Measurements from ENCODE around the gene PLPPR2.
"Not testable (repeated sequence)": the region's sequence is repeated elsewhere in the genome, so short reads cannot be mapped to it uniquely, and the experiment has no call there.

The PLPPR2 gene

DNA sequence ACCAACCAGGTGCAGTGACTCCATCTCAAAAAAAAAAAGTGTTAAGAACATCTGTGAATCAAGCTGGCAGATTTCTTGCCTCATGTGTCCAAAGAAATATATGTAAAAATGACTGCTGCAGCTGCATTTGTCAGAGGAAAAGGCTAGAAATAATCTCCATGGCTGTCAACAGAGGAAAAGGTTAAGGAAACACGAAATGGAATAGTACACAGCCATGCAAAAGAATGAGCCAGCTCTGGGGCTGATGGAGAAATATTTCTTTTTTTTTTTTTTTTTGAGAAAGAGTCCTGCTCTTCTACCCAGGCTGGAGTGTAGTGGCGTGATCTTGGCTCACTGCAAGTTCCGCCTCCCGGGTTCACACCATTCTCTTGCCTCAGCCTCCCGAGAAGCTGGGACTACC, 22.4 kb upstream of the PLPPR2 start:
- peaks cover 51% of the 10 kb centered on the region for H3K36me3 Mint-ChIP-seq (ENCODE audit: low read depth)
- no peak for DNase-seq
- peaks cover 8% of the 10 kb centered on the region for H3K4me1 Mint-ChIP-seq
- H3K4me3 Mint-ChIP-seq: no peak overlapping the region
- no peaks in the 10 kb centered on the region for H3K9me3 Mint-ChIP-seq
- H3K27me3 Mint-ChIP-seq (ENCODE audit: low read depth, poor library complexity): no peaks in the 10 kb centered on the region
- no peak overlapping the region for H3K27ac Mint-ChIP-seq
- TF ChIP-seq, protein P1, sequence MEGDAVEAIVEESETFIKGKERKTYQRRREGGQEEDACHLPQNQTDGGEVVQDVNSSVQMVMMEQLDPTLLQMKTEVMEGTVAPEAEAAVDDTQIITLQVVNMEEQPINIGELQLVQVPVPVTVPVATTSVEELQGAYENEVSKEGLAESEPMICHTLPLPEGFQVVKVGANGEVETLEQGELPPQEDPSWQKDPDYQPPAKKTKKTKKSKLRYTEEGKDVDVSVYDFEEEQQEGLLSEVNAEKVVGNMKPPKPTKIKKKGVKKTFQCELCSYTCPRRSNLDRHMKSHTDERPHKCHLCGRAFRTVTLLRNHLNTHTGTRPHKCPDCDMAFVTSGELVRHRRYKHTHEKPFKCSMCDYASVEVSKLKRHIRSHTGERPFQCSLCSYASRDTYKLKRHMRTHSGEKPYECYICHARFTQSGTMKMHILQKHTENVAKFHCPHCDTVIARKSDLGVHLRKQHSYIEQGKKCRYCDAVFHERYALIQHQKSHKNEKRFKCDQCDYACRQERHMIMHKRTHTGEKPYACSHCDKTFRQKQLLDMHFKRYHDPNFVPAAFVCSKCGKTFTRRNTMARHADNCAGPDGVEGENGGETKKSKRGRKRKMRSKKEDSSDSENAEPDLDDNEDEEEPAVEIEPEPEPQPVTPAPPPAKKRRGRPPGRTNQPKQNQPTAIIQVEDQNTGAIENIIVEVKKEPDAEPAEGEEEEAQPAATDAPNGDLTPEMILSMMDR (IDR thresholded peaks at IDR 0.05): no peak

DNA sequence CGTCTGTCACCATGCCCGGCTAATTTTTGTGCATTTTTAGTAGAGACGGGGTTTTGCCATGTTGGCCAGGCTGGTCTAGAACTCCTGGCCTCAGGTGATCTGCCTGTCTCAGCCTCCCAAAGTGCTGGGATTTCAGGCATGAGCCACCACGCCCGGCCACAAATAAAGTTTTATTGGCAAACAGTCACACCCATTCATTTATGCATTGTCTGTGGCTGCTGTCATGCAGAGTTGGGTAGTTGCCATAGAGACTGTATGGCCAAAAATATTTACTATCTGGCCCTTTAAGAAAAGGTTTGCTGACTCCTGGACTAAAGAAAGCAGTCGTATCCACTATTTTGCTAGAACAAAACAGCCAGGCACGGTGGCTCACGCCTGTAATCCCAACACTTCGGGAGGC, 21.4 kb upstream of the PLPPR2 start:
- H3K27me3 Mint-ChIP-seq (ENCODE audit: low read depth, poor library complexity); H3K4me3 Mint-ChIP-seq; DNase-seq; H3K27ac Mint-ChIP-seq; H3K9me3 Mint-ChIP-seq: not testable (repeated sequence)
- Mint-ChIP-seq H3K4me1 (peaks cover 13% of the 10 kb centered on the region), H3K36me3 (ENCODE audit: low read depth) (peaks cover 51% of the 10 kb centered on the region)

DNA sequence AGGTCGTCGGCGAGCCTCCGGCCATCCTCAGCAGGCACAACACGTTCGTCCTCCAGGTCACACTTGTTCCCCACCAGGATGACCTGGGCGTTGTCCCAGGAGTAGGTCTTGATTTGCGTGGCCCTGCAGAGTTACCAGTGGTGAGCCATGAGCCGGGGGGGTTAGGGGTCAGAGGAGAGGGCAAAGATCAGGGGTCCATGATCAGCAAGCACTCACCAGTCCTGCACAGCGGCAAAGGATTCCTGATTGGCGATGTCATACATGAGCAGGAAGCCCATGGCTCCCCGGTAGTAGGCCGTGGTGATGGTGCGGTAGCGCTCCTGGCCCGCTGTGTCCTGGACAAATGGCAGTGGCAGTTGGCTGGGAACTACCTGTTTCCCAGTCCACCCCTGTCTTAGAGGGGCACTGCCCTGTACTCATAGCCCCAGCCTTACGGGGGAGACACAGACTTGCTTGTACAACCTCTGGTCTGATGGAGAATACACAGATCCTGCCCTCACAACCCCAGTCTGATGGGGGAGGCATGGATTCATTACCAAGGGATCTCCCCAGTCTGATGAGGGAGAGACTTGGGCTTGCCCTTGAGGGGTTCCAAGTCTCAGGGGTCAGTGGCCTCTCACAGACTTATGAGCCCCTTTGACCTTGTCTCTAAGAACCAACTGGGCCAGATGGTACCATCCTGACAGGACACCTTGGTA, 19.6 kb upstream of the PLPPR2 start:
- Mint-ChIP-seq H3K4me1 (peaks cover 5% of the 10 kb centered on the region), H3K9me3 (no peaks in the 10 kb centered on the region), H3K36me3 (ENCODE audit: low read depth) (peaks cover 45% of the 10 kb centered on the region), H3K27me3 (ENCODE audit: low read depth, poor library complexity) (peaks cover 4% of the 10 kb centered on the region), H3K4me3 (no peak overlapping the region), H3K27ac (no peak overlapping the region)
- TF ChIP-seq, protein P1 (IDR thresholded peaks at IDR 0.05): no peak
- DNase-seq: no peak

DNA sequence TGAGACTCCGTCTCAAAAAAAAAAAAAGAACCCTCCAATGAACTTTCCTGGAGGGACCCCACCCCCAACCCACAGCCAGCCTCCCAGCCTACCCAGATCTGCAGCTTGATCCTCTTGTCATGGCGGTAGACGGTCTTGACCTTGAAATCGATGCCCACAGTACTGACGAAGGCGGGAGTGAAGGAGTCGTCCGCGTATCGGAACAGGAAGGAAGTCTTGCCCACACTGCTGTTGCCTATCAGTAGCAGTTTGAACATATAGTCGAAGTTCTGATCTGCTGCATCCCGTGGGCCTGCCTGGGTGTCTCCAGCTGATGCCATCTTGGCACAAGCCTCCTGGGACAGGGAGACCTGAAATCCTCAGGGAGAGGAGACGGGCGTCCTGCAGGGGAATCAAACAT, 18.2 kb upstream of the PLPPR2 start:
- no peak for DNase-seq
- Mint-ChIP-seq H3K4me3 (no peak overlapping the region), H3K27me3 (ENCODE audit: low read depth, poor library complexity) (peaks cover 4% of the 10 kb centered on the region), H3K36me3 (ENCODE audit: low read depth) (peaks cover 55% of the 10 kb centered on the region), H3K4me1 (peaks cover 5% of the 10 kb centered on the region), H3K27ac (no peak overlapping the region), H3K9me3 (no peaks in the 10 kb centered on the region)
- TF ChIP-seq, protein P1 (IDR thresholded peaks at IDR 0.05): no peak

DNA sequence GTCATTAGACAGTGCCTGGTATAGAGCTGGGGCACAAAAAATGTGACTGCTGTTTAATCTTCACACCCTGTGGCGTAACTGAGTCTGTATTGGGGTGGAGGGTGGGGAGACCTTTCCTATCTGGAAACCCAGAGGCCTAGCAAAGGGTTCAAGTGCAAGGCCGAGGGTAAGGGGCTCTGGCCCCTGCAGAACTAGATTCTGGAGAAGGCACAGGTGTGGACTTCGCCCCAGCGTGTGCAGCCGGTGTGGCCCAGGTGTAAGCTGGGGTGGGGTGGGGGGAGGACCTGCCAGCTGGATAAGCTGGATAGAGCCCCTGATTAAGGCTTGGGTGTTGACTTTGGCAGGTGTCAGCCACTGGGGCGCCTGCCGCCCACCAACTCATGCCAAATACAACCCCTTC, 17.1 kb upstream of the PLPPR2 start:
- no peak for DNase-seq
- H3K4me1 Mint-ChIP-seq: peaks cover 5% of the 10 kb centered on the region
- peaks cover 51% of the 10 kb centered on the region for H3K36me3 Mint-ChIP-seq (ENCODE audit: low read depth)
- H3K27me3 Mint-ChIP-seq (ENCODE audit: low read depth, poor library complexity): peaks cover 4% of the 10 kb centered on the region
- no peak overlapping the region for H3K4me3 Mint-ChIP-seq
- TF ChIP-seq, protein P1 (IDR thresholded peaks at IDR 0.05): no peak
- no peak overlapping the region for H3K27ac Mint-ChIP-seq
- no peaks in the 10 kb centered on the region for H3K9me3 Mint-ChIP-seq

DNA sequence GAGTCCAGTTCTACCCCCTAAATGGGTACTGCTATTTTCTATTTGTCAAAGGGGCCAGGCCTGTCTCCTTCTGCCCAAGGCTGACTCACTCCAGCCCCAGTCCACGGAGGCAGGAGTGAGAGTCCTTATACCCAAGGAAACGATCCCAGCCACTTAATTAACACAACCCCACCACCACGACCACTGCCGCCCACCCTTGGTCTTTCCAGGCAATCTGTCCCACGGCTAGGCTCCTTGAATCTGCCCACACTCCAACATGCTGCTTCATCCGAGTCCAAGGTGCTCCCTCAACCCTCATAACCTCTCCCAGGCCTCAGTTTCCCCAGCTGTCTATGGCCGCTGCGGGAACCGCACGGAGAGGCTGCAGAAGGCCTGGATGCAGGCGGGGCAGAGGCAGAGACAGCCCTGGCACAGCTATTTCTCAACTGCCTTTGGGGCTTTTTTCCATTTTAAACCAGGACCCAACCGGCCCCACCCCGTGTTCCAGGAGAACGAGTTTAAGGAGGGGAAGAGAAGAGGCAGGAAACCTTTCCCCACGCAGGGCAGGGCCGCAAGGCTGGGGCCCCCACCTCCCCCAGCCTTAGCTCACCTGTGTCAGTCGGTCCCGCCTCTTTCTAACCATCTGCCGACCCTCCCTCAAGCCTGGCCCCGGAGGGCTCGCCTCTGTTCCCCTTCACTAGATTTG, 16.5 kb upstream of the PLPPR2 start:
- peak overlapping the region; percentile 82 for H3K4me3 Mint-ChIP-seq
- H3K27ac Mint-ChIP-seq: no peak overlapping the region
- TF ChIP-seq, protein P1 (IDR thresholded peaks at IDR 0.05): no peak
- no peak for DNase-seq
- H3K4me1 Mint-ChIP-seq: peaks cover 5% of the 10 kb centered on the region
- no peaks in the 10 kb centered on the region for H3K9me3 Mint-ChIP-seq
- H3K36me3 Mint-ChIP-seq (ENCODE audit: low read depth): peaks cover 46% of the 10 kb centered on the region
- H3K27me3 Mint-ChIP-seq (ENCODE audit: low read depth, poor library complexity): peaks cover 4% of the 10 kb centered on the region
